K562 (cell line): ENCODE data around the gene LMX1B. TPM values are rescaled to one million over a fixed set of nuclear protein-coding genes. Genes with fewer than 3 reads are reported as not detected.

Source experiments
- ATAC-seq: fragments of 200-7000 bp; cut with Tn5 transposase; 3 replicates; pipeline ENCODE4 v1.9.1; 2020; ENCODE audit warnings: moderate library complexity
- BruUV-seq: library from RNA; stranded (reverse); fragments of 400-500 nt; replicated peaks from 2 replicates; lab custom pipeline; 2021; lab: Mats Ljungman, UMichigan
- CTCF ChIA-PET: fragments of 300-600 bp; formaldehyde crosslinking; extraction: SDS; loops from one replicate; lab custom pipeline; 2021; ENCODE audit warnings: low intra/inter-chr PET ratio; lab: Yijun Ruan, JAX
- POLR2A ChIA-PET: fragments of 300-600, 350-650 bp; sonication (Branson Sonifier 250); formaldehyde crosslinking; extraction: SDS; loops from one replicate; lab custom pipeline; 2021; ENCODE audit warnings: antibody characterized with exemption, inconsistent platforms; lab: Yijun Ruan, JAX
- DNase-seq, 4 experiments: peaks; one replicate each; pipeline versions ENCODE4 v3.0.0 to v3.0.0-alpha.2; 2011 to 2018; ENCODE audit warnings: low spot score in 3 of 4, mixed read lengths in 3 of 4; ENCODE audit errors: extremely low read depth in 1 of 4
- FAIRE-seq: peaks from 2 replicates; lab custom pipeline; 2011; peaks lifted over from hg19 to GRCh38; lab: Jason Lieb, UNC
- H2AFZ ChIP-seq: 2 replicates; pipeline ENCODE4 v1.6.0; 2011; ENCODE audit warnings: low read depth, low read length, control low read depth, inconsistent platforms
- H3K27ac ChIP-seq: fragments of 200-600 bp; 3 replicates; pipeline ENCODE4 v1.8.0; 2011; ENCODE audit warnings: low read depth, mild to moderate bottlenecking, control low read depth, inconsistent platforms, low read length, moderate library complexity, mixed read lengths; ENCODE audit errors: extremely low read depth
- H3K27me3 ChIP-seq, 2 experiments: fragments of 300-600 bp in 1 of 2; 2 replicates in 1 of 2; 3 replicates in 1 of 2; pipeline versions ENCODE4 v1.6.0 to v1.8.0; 2011; ENCODE audit warnings: inconsistent platforms in 2 of 2, low read length in 2 of 2, mild to moderate bottlenecking in 1 of 2, mixed read lengths in 1 of 2, moderate library complexity in 1 of 2; ENCODE audit not compliant: control insufficient read depth in 2 of 2, insufficient read depth in 2 of 2
- H3K36me3 ChIP-seq: fragments of 300-600 bp; 3 replicates; pipeline ENCODE4 v1.8.0; 2011; ENCODE audit warnings: mild to moderate bottlenecking, low read length, inconsistent platforms; ENCODE audit not compliant: control insufficient read depth, insufficient read depth
- H3K4me1 ChIP-seq, 2 experiments: fragments of 200-600 bp in 1 of 2; replicated peaks in 1 of 2; 2 replicates in 1 of 2; 3 replicates in 1 of 2; pipeline versions ENCODE4 v1.5.1 to v1.8.0; 2011; ENCODE audit warnings: inconsistent platforms in 2 of 2, low read length in 2 of 2, mild to moderate bottlenecking in 1 of 2, mixed read lengths in 1 of 2, moderate library complexity in 1 of 2; ENCODE audit not compliant: control insufficient read depth in 2 of 2, insufficient read depth in 2 of 2
- H3K4me2 ChIP-seq: 2 replicates; pipeline ENCODE4 v1.6.1; 2011; ENCODE audit warnings: low read length, control low read depth, inconsistent platforms, mixed read lengths; ENCODE audit not compliant: insufficient read depth
- H3K4me3 ChIP-seq: fragments of 200-600 bp; sonication (generic), shearing (Covaris generic); 2 replicates; pipeline ENCODE4 v1.5.1; 2016; ENCODE audit warnings: control low read depth, inconsistent platforms
- H3K79me2 ChIP-seq: fragments of 200-600 bp; 3 replicates; pipeline ENCODE4 v1.8.0; 2011; ENCODE audit warnings: low read length, inconsistent platforms; ENCODE audit not compliant: control insufficient read depth, insufficient read depth
- H3K9ac ChIP-seq, 2 experiments: 2 replicates each; pipeline versions ENCODE4 v1.6.0 to v1.6.1; 2011; ENCODE audit warnings: low read depth in 2 of 2, low read length in 2 of 2, control low read depth in 1 of 2, inconsistent platforms in 1 of 2, mild to moderate bottlenecking in 1 of 2, mixed read lengths in 1 of 2; ENCODE audit not compliant: insufficient read depth in 1 of 2
- H3K9me1 ChIP-seq: one replicate; pipeline ENCODE4 v1.6.0; 2011; ENCODE audit warnings: inconsistent platforms, mild to moderate bottlenecking, low read length, moderate library complexity; ENCODE audit not compliant: control insufficient read depth, insufficient read depth
- H3K9me3 ChIP-seq: replicated peaks from 2 replicates; pipeline ENCODE4 v1.5.1; 2011; ENCODE audit warnings: low read depth, low read length, inconsistent platforms; ENCODE audit not compliant: control insufficient read depth, insufficient read depth
- H4K20me1 ChIP-seq: replicated peaks from 2 replicates; pipeline ENCODE4 v1.6.1; 2011; ENCODE audit warnings: low read length, inconsistent platforms, mixed read lengths; ENCODE audit not compliant: control insufficient read depth, insufficient read depth
- MBD2 ChIP-seq: sonication (generic); IDR thresholded peaks from 2 replicates; pipeline ENCODE4 v1.6.1; 2016; ENCODE audit warnings: low read depth, borderline replicate concordance
- WGBS: fragments of 100-300 bp; shearing (Covaris generic); methylation state at CpG from one replicate; pipeline ENCODE4 v1.1.6; 2016; ENCODE audit warnings: low coverage, mixed read lengths; ENCODE audit not compliant: insufficient coverage; ENCODE audit errors: missing lambda C conversion rate; 5-methylcytosine and 5-hydroxymethylcytosine counted together
- in situ Hi-C: fragments of 300-500 bp; cut with MboI; formaldehyde crosslinking; loops from 4 replicates; pipeline ENCODE4 v1.15.0; 2018; ENCODE audit warnings: inconsistent platforms, mixed read lengths
- intact Hi-C: fragments of 100-400 bp; cut with micrococcal nuclease; formaldehyde crosslinking; loops from 2 replicates; pipeline ENCODE4 v1.14.2; 2022
- polyA plus RNA-seq, 8 experiments: library from polyadenylated mRNA; depleted of rRNA in 4 of 8; stranded (reverse) in 5 of 8; unstranded in 3 of 8; fragments of >200 nt; fragmentation: Nextera tagmentation in 2 of 8; fragmentation: Illumina TruSeq in 1 of 8; extraction: Ambion mirVana in 2 of 8; extraction: Trizol in 1 of 8; gene quantifications; 2 replicates each; pipeline versions ENCODE4 v1.2.1 to v1.2.3, GENCODE V29; 2011 to 2014; ENCODE audit warnings: inconsistent platforms in 1 of 8, missing spikeins in 1 of 8
- total RNA-seq, 7 experiments: library from RNA; depleted of rRNA in 6 of 7; stranded (reverse); fragments of >200 nt in 6 of 7; fragmentation: Illumina TruSeq in 2 of 7; extraction: Trizol in 2 of 7; gene quantifications; 2 replicates each; pipeline versions ENCODE4 v1.2.1 to v1.2.3, GENCODE V29; 2011 to 2021; ENCODE audit warnings: low replicate concordance in 1 of 7
- TF ChIP-seq, protein P1 (sequence below): fragments of 250-450 bp; sonication (Bioruptor Pico); IDR thresholded peaks from 2 replicates; pipeline ENCODE4 v1.5.0; 2021; ENCODE audit warnings: mild to moderate bottlenecking, moderate library complexity

LMX1B gene
- total and polyA plus RNA-seq, 9 of the 15 experiments (the other 6 are each of a cell fraction or from before 2014, with no cell fraction given), result not detected

GRCh38 chr9:126676102-126676684 is 62.5 kb downstream of the LMX1B start:
- intact Hi-C loops, result no loop called here
- no TSS peak for BruUV-seq
- FAIRE-seq, result no peak

More at GRCh38 chr9:126676102-126676684, 62.5 kb downstream of the LMX1B start:
- ChIA-PET POLR2A (no interaction called here), CTCF (no interaction called here)
- in situ Hi-C loops, result no loop called here
- Histone ChIP-seq H3K4me2 (no peak overlapping the region), H3K9ac (no peak overlapping the region), H3K36me3 (no peaks in the 10 kb centered on the region), H3K79me2 (no peaks in the 10 kb centered on the region), H4K20me1 (peaks cover 17% of the 10 kb centered on the region; the same call in 1 of the 2 replicates), H3K27ac (no peak overlapping the region), H3K9me3 (no peaks in the 10 kb centered on the region), H3K9me1 (no peaks in the 10 kb centered on the region), H3K4me3 (no peak overlapping the region), H2AFZ (no peak overlapping the region), H3K27me3 (peaks cover 21 to 80% of the 10 kb centered on the region in 2 experiments; a peak in 4 of 5 replicates), H3K4me1 (peaks cover 0 to 6% of the 10 kb centered on the region in 2 experiments; a peak in 1 of 5 replicates)
- ATAC-seq (no peak), DNase-seq (no peak)
- TF ChIP-seq MBD2, result no peak
- TF ChIP-seq, protein P1, sequence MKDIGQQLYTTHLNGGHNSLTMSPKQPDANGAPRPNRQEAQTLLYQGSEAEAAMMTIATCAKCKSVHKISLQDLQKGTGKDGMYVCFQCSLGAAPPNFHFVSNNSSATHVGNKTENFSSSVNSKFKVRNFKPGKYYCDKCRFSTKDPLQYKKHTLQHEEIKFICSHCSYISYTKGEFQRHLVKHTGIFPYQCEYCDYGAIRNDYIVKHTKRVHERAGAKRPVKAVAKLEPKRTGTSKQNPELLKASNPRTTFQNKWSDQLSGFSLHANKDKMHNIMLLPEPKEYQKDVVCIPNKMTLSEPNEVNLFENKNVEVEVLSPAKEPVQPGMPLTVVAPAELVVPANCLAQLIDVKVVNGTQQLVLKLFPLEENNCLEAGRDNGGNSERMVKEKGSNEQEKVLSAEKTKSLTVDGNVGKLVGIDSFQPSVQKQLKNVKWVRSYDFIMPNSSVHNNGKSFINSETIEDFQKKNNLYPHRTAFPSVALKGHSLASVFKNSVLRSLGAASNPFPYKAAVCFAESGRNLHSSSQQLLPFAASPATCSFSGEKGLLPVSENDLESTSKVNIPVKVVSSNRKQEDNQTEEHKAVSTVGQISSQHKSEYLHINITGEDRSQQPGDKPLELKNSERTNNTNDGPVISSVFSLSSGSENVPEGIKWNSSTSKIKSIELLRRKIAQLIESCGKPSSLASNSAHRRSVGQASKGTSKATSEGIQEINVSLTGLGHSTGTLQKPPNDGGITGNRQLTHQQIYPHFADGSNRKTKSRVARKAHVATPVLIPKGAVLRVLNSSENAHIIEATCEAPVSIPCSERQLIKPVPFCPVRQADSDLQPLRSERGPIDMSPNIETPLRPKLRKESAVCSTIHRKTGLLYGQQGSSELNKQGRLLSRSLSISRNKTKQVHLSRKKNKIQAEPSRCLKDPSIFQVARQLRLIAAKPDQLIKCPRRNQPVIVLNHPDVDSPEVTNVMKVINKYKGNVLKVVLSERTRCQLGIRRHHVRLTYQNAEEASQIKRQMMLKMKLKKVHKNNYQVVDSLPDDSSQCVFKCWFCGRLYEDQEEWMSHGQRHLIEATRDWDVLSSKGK, result no peak
- 7% methylated on average over 10 of the region's 11 CpGs for WGBS
